Measurements from ENCODE around the gene FASTKD3. TPM values are rescaled to one million over a fixed set of nuclear protein-coding genes. Genes with fewer than 3 reads are reported as not detected.

The FASTKD3 gene
- total RNA-seq, 1 donor from 2014 or later = 14.7 TPM

DNA sequence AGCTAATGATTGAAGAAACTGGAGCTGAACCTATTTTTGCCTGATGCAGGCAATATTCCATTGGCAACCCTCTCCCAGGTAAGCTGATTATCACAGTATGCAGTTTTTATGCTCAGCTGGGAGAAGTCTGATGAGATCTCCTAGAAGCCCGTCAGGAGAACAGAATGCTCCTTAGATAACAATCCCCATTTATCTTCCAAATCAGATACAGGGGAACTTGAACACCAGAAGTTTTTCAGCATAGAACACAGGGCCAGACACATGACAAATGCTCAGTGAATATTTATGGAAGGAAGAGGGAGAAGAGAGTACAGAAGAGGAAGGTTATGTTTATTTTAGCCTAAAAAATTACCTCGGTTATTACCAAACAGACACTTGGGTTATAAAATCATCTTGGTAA lies 55.8 kb downstream of the FASTKD3 start:
- Histone ChIP-seq H3K4me1 (no peaks in the 10 kb centered on the region), H3K27ac (peak overlapping the region; percentile 14), H3K36me3 (no peaks in the 10 kb centered on the region), H3K4me3 (no peak overlapping the region), H3K9me3 (no peaks in the 10 kb centered on the region), H3K27me3 (no peaks in the 10 kb centered on the region)
- peak in 1 of 2 donors; percentile 11 for TF ChIP-seq POLR2AphosphoS5 (IDR thresholded peaks at IDR 0.05; ENCODE audit: insufficient read depth in 1 of 2, low read depth in 1 of 2)
- TF ChIP-seq, protein P1, sequence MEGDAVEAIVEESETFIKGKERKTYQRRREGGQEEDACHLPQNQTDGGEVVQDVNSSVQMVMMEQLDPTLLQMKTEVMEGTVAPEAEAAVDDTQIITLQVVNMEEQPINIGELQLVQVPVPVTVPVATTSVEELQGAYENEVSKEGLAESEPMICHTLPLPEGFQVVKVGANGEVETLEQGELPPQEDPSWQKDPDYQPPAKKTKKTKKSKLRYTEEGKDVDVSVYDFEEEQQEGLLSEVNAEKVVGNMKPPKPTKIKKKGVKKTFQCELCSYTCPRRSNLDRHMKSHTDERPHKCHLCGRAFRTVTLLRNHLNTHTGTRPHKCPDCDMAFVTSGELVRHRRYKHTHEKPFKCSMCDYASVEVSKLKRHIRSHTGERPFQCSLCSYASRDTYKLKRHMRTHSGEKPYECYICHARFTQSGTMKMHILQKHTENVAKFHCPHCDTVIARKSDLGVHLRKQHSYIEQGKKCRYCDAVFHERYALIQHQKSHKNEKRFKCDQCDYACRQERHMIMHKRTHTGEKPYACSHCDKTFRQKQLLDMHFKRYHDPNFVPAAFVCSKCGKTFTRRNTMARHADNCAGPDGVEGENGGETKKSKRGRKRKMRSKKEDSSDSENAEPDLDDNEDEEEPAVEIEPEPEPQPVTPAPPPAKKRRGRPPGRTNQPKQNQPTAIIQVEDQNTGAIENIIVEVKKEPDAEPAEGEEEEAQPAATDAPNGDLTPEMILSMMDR (IDR thresholded peaks at IDR 0.05) = no peak
- no peak for DNase-seq (ENCODE audit: extremely low spot score in 2 of 2)
- intact Hi-C loops (cut with DNase I) = no loop called here

DNA sequence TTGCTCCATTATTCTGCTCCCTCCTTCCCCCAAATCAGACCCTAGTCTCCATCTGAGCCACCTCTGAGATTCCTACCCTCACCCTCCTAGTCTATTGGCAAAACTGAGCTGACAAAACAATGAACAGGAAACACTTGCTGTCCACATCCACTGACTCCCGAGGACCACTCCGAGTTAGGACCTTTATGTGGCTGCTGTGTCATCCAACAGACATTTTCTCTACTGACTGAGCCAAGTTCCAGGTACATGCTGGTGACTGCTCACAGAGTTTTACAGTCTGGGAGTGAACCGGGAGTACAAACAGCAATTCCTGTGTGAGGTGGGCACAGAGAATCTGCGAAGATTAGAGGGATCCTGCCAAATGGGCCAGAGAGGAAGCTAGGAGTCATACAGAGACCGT lies 57.1 kb downstream of the FASTKD3 start:
- Histone ChIP-seq H3K27me3 (no peaks in the 10 kb centered on the region), H3K9me3 (no peaks in the 10 kb centered on the region), H3K4me3 (no peak overlapping the region), H3K36me3 (no peaks in the 10 kb centered on the region), H3K4me1 (no peaks in the 10 kb centered on the region), H3K27ac (no peak overlapping the region)
- TF ChIP-seq, protein P1 (IDR thresholded peaks at IDR 0.05) = no peak
- no peak for TF ChIP-seq POLR2AphosphoS5 (IDR thresholded peaks at IDR 0.05; ENCODE audit: insufficient read depth in 1 of 2, low read depth in 1 of 2)
- no peak for TF ChIP-seq POLR2A (IDR thresholded peaks at IDR 0.05)
- no peak for DNase-seq (ENCODE audit: extremely low spot score in 2 of 2)
- intact Hi-C loops (cut with DNase I) = no loop called here

Other genes starting within 250 kb of the FASTKD3 start
- gene CFAP90, start 17.9 kb downstream of the FASTKD3 start, total RNA-seq = 2.5 TPM
- gene MTRR, start 117 bp upstream of the FASTKD3 start, total RNA-seq = 33.1 TPM